NCI-H2029 (cell line): Measurements from ENCODE around the gene DHX29.
A peak's percentile ranks its signal among the peaks of the same experiment; 100 is the strongest.

Experiments
- DNase-seq: peaks from one replicate; lab custom pipeline; 2025; lab: John Stamatoyannopoulos, UW

DHX29 gene

DNA sequence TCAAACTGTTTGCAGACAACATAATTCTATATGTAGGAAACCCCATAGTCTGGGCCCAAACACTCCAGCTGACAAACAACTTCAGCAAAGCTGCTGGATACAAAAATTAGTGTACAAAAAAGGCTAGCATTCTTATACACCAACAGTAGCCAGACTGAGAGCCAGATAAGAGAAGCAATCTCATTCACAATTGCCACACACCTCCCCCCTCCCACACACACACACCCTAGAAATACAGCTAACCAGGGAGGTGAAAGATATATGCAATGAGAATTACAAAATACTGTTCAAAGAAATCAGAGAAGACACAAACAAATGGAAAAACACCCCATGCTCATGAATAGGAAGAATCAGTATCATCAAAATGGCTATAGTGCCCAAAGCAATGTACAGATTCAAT, 9.3 kb upstream of the DHX29 start:
- DNase-seq = no peak

GRCh38 chr5:55316289-55316688, 8.8 kb upstream of the DHX29 start:
- no peak for DNase-seq

DNA sequence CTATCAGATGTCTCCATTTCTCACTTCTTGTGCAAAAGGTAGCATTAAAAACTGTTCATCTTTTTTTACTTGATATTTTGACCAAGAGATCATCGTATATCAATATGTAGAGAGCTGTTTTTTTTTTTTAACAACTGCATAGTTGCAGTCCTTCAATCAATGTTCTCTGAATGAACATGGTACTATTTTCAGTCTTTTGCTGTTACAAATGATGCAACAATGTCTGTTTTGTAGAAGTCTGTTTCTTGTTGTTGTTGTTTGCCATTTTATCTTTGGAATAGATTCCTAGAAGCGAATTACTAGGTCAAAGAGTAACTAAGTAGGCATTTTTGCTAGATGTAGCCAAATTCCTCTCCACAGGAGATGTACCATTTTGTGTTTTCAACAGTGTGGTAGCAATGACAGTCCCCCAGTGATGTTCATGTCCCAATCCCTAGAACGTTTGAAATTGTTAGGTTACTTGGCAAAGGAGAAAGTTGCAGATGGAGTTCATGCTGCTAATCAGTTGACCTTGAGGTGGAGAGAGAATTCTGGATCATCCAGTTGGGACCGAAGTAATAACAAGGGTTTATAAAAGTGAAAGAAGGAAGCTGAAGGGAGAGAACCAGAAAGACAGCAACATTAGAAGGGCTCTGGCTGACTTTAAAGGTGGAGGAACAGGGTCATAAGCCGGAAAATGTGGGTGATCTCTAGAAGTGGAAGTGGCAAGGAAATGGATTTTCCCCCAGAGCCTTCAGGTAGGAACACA, 6.5 kb upstream of the DHX29 start:
- no peak for DNase-seq

GRCh38 chr5:55308254-55308836, 851 bp upstream of the DHX29 start:
- no peak for DNase-seq

DNA sequence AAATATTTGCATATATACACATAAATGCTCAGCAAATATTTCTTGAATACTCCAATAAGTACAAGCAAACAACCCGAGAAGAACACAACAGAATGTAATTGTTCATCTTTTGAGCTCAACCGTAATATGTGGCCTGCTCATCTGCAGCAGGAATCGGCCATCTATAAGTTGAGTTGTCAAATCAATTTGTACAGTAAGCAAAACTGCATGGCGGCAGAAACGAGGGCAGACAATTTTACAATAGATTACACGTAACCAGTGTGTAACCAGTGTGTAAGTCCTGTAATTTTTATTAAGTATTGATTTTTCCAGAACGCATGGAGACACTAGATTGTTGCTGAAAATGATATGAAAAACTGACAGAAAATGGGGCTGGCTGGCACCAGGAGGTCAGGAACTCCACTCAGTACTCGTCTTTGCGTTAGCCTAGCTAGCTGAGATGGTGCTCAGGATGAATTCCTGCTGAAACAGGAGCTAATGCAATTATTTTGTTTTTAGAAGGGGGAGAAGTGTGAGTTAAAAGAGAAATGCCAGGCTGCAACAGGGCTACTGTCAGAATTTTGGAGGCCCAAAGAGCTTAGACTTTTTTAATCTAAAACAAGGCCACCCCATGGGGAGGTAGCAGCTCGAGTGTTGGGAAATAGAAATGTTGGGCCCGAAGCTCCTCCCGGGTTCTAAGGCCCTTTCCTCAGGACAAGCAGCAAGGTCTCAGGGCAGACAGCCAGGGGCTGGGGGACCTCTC, 682 bp downstream of the DHX29 start:
- no peak for DNase-seq

DNA sequence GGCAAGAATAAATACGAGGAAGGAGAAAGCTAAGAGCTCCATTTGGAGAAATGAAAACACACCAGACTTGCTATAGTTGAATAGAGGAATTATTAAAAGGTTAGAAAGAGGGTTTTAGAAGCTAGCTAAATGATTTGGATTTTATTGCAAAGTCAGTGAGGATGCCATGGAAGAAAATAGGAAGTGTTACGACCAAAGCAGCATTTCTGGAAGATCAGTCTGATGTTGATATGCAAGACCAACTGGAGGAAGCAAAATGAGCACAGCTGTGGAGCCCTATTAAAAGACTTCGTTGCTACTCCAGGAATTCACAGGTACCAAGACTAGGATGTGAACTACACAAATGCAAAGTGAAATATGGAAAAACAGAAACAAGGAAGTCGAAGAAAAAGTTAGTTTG, 2.1 kb downstream of the DHX29 start:
- no peak for DNase-seq

- DNase-seq = no peak
Measured at GRCh38 chr5:55304584-55304983, 2.9 kb downstream of the DHX29 start.

DNA sequence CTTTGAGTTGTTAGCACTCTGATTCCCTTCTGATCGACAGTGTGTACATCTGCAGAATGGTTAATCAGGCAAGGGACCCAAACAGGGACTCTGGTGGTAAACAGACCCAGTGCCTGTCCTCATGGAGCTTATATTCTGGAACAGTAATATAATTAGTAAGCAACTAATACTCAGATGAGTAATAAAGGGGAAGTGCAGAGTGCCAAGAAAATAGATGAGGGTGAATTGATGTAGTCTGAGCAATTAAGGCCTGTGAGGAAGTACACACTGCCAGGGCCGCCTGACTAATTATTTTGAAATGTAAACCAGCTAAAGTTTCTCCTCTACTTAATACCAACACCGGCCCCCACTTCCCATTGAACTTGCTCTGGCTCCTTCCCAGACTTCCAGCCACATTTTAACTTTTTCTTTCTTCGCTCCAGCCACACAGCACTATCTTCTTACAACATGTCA, 4.2 kb downstream of the DHX29 start:
- no peak for DNase-seq

DNA sequence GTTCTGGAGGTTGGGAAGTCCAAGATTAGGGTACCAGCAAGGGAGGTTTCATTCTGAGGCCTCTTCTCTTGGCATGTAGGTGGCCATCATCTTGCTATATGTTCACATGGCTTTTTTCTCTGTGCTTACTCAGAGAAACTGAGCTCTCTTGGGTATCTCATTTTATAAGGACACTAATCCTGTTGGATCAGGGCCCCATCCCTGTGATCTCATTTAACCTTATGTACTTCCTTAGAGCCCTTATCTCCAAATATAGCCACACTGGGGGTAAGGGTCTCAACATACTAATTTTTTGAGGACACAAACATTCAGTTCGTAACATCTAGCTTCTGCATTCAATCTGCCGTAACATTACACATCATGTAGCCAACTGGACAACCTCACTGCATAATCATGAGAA, 6.6 kb downstream of the DHX29 start:
- DNase-seq = no peak

DNA sequence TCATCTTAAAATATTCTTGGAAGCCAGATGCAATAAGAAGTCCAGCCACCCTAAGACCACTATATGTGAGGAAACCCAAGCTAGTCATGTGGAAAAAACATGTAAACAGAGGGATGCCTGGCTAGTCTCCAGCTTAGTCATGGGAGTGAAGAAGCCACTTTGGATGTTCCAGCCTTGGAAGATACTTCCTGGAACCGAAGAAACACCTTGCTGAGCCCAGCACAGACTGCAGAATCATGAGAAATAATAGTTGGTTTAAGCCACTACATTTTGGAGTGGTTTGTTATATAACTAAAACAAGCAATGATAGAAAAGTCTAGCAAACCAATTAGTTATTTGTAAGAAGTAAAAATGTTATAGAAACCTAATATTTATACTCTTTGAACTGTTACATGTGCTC, 12.6 kb downstream of the DHX29 start:
- no peak for DNase-seq

GRCh38 chr5:55290991-55291390, 16.5 kb downstream of the DHX29 start:
- DNase-seq = no peak

DNA sequence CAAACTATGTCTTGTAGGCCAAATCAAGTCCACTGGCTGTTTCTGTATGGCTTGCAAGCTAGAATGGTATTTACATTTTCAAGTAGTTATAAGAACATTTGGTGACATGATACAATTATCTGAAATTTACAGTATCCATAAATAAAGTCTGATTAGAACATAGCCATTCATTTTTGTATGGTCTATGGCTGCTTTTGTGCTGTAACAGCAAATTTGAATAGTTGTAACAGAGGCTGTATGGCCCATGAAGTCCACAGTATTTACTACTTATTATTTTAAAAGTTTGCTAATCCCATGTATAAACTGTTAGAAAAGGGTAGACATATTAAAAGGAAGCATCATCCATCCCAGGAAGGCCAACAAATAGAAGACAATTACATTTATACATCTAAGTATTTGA, 17.7 kb downstream of the DHX29 start:
- no peak for DNase-seq

- DNase-seq = no peak
Measured at GRCh38 chr5:55286411-55286933, 21.0 kb downstream of the DHX29 start.

DNA sequence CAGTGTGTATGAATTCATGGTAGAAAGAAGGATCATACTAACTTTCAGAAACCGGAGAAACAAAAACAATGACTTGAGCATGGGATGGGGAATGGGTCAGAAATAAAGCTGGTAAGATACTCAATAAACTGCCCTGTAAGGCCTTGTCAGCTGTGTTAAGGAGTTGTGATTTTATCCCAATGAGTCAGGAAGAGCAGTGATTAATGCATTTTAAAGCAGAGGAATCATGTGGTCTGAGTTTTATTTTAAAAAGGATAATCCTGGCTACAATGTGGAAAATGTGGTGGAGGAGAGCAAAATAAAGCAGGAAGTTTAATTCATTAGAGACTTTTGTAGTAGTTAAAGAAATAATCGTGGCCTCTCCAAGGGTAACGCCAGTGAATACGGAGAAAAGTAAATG, 28.7 kb downstream of the DHX29 start:
- DNase-seq = no peak

GRCh38 chr5:55276771-55277170, 30.7 kb downstream of the DHX29 start:
- DNase-seq = no peak

GRCh38 chr5:55258339-55258738, 49.2 kb downstream of the DHX29 start:
- no peak for DNase-seq

DNA sequence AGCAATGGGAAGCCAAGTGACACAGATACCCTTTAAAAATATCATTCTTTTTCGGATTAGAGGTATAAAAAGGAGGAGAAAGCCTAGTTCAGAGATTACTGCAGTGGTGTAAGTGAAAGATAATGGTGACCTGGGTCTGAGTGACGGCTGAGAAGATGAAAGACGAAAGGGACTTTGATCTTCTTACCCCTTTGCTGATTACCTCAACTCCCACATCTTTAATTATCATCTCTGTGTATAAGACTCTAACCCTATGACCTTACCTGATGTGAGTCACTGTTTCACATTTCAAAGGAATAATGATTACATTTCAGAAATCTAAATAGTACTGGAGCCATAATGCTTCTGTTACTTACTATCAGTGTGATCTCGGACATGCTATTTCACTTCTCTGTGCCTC, 52.7 kb downstream of the DHX29 start:
- DNase-seq = no peak

GRCh38 chr5:55250064-55250463, 57.4 kb downstream of the DHX29 start:
- no peak for DNase-seq

DNA sequence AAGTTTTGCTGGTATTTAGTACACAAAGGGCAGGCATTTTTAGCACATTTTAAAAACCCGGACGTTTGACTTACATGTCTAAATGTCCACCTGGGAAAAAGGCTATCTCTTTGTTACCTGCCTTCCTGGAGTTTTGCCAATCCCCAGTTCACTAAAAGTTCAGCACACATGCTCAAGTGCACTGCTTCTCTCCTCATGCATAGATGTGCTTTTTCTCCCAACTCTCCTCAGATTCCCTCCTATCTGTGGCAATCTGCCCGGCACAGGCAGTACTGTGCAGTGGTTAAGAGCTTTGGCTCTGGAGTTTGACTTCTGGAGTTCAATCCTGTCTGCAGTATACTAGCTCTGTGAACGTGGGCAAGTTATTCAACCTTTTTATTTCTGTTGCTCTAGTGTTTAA, 65.7 kb downstream of the DHX29 start:
- DNase-seq = peak; percentile 65

GRCh38 chr5:55236800-55237199, 70.7 kb downstream of the DHX29 start:
- DNase-seq = no peak

- DNase-seq = peak; percentile 26
Measured at GRCh38 chr5:55234121-55234700, 73.3 kb downstream of the DHX29 start.
